ENCODE measurements around the gene CCDC40. TPM values are rescaled to one million over a fixed set of nuclear protein-coding genes. Genes with fewer than 3 reads are reported as not detected.

The CCDC40 gene
- total and polyA plus RNA-seq, 2 experiments from 2014 or later, result 2.4 to 3.0 TPM

DNA sequence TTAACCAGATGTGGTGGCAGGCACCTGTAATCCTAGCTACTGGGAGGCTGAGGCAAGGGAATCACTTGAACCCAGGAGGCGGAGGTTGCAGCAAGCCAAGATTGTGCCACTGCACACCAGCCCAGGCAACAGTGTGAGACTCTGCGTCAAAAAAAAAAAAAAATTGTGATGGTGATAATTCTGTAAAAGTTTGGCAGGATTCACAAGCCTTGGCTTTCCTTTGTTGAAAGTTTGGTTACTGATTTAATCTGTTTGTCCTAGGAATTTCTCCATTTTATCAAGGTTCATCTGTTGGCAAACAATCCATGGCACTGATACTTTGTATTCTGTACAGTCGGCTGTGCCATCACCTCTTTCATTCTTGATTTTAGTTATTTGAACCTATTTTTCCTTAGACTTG, 94.5 kb downstream of the CCDC40 start:
- no peak overlapping the region for H3K9ac ChIP-seq
- H3K36me3 ChIP-seq (ENCODE audit: low read depth), result peaks cover 26% of the 10 kb centered on the region
- H3K27ac ChIP-seq, result no peak overlapping the region
- H3K4me1 ChIP-seq (ENCODE audit: insufficient read depth), result peaks cover 6% of the 10 kb centered on the region
- no peak overlapping the region for H2AFZ ChIP-seq
- no peaks in the 10 kb centered on the region for H3K27me3 ChIP-seq (replicated peaks; ENCODE audit: insufficient read depth)
- no peaks in the 10 kb centered on the region for H3K79me2 ChIP-seq (ENCODE audit: insufficient read depth)
- in situ Hi-C loops (cut with MboI), result no loop called here
- no peak for TF ChIP-seq EZH2phosphoT487 (IDR thresholded peaks at IDR 0.05; ENCODE audit: insufficient read depth, low read depth)
- no peak for TF ChIP-seq EZH2 (IDR thresholded peaks at IDR 0.05; ENCODE audit: insufficient read depth, poor library complexity, severe bottlenecking)
- no peaks in the 10 kb centered on the region for H4K20me1 ChIP-seq (ENCODE audit: insufficient read depth)
- peaks cover 53% of the 10 kb centered on the region for H3F3A ChIP-seq (ENCODE audit: insufficient read depth)
- WGBS, 2 experiments (ENCODE audit: low coverage in 1 of 2, low lambda C conversion rate in 2 of 2, missing lambda C conversion rate in 2 of 2), result 72 to 79% methylated on average over 3 of the region's 3 CpGs
- no peak overlapping the region for H3K4me3 ChIP-seq
- no peak for DNase-seq
- no peak overlapping the region for H3K4me2 ChIP-seq (ENCODE audit: unreplicated experiment)
- no peaks in the 10 kb centered on the region for H3K9me3 ChIP-seq (ENCODE audit: low read depth)
- H3K9me2 ChIP-seq (ENCODE audit: insufficient read depth), result no peaks in the 10 kb centered on the region

DNA sequence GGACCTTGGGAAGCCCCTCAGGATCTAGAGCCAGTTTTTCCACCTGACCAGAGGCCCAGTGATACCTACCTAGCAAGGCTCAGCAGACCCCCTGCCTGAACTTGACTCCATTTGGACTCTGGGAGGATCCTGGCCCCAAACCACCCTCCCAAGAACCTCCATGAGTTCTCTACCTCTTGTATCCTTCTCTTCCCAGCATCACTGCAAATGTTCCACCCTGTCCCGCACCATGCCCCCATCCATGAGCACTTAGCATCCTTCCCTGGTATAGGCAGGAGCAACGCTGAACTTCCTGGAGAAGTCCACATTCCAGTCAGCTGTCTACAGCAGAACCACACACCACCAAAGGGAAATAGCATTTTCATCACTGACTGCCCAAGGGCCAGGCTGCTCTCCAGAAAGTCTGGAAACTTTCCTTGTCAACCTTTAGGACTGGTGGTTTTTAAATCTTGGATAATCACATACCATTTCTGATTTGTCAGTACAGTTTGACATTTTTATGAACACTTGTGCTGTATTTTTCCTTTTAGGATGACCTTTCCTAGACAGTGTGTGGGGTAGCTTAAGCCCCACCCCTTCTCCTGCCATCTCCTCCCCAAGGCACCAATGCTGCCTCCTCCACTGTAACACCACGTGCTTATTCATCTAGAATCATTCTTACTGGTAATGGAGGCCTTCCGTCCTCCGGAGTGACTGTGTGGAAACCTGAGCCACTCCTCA, 96.6 kb downstream of the CCDC40 start:
- Histone ChIP-seq H3K9ac (no peak overlapping the region), H3K4me1 (ENCODE audit: insufficient read depth) (no peaks in the 10 kb centered on the region), H3K27ac (no peak overlapping the region), H3F3A (ENCODE audit: insufficient read depth) (peaks cover 47% of the 10 kb centered on the region), H2AFZ (no peak overlapping the region), H4K20me1 (ENCODE audit: insufficient read depth) (no peaks in the 10 kb centered on the region), H3K27me3 (replicated peaks; ENCODE audit: insufficient read depth) (no peaks in the 10 kb centered on the region), H3K9me2 (ENCODE audit: insufficient read depth) (no peaks in the 10 kb centered on the region), H3K4me3 (no peak overlapping the region), H3K9me3 (ENCODE audit: low read depth) (no peaks in the 10 kb centered on the region), H3K36me3 (ENCODE audit: low read depth) (peaks cover 47% of the 10 kb centered on the region), H3K79me2 (ENCODE audit: insufficient read depth) (no peaks in the 10 kb centered on the region), H3K4me2 (ENCODE audit: unreplicated experiment) (no peak overlapping the region)
- in situ Hi-C loops (cut with MboI), result no loop called here
- no peak for DNase-seq
- 81 to 86% methylated on average over 5 of the region's 5 CpGs for WGBS, 2 experiments (ENCODE audit: low coverage in 1 of 2, low lambda C conversion rate in 2 of 2, missing lambda C conversion rate in 2 of 2)
- TF ChIP-seq EZH2 (IDR thresholded peaks at IDR 0.05; ENCODE audit: insufficient read depth, poor library complexity, severe bottlenecking) (no peak), EZH2phosphoT487 (IDR thresholded peaks at IDR 0.05; ENCODE audit: insufficient read depth, low read depth) (no peak)

DNA sequence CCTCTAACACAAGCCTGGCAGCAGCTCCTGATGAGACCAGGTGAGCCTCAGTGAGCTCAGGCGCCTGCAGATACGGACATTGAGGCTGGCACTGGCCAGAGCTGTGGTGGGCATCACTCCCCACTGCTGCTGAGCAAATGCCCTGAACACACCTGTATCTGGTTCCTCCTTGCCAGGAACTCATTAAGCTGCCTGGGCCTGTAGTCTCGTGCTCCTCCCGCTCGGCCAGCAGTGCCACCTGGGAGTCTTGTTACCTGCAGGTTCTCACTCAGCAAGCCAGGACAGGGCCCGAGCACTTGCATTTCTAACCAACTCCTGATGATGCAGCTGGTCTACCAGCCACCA, 97.2 kb downstream of the CCDC40 start:
- Histone ChIP-seq H3K36me3 (ENCODE audit: low read depth) (peaks cover 52% of the 10 kb centered on the region), H3K4me3 (no peak overlapping the region), H3K4me1 (ENCODE audit: insufficient read depth) (no peaks in the 10 kb centered on the region), H3K9ac (no peak overlapping the region), H3K9me2 (ENCODE audit: insufficient read depth) (no peaks in the 10 kb centered on the region), H3K27me3 (replicated peaks; ENCODE audit: insufficient read depth) (no peaks in the 10 kb centered on the region), H3K9me3 (ENCODE audit: low read depth) (no peaks in the 10 kb centered on the region), H3K4me2 (ENCODE audit: unreplicated experiment) (no peak overlapping the region), H2AFZ (no peak overlapping the region), H3K79me2 (ENCODE audit: insufficient read depth) (no peaks in the 10 kb centered on the region), H3K27ac (no peak overlapping the region), H4K20me1 (ENCODE audit: insufficient read depth) (no peaks in the 10 kb centered on the region), H3F3A (ENCODE audit: insufficient read depth) (peaks cover 47% of the 10 kb centered on the region)
- WGBS, 2 experiments (ENCODE audit: low coverage in 1 of 2, low lambda C conversion rate in 2 of 2, missing lambda C conversion rate in 2 of 2), result 92 to 93% methylated on average over 6 of the region's 6 CpGs
- no peak for DNase-seq
- in situ Hi-C loops (cut with MboI), result no loop called here
- TF ChIP-seq EZH2phosphoT487 (IDR thresholded peaks at IDR 0.05; ENCODE audit: insufficient read depth, low read depth) (no peak), EZH2 (IDR thresholded peaks at IDR 0.05; ENCODE audit: insufficient read depth, poor library complexity, severe bottlenecking) (no peak)

DNA sequence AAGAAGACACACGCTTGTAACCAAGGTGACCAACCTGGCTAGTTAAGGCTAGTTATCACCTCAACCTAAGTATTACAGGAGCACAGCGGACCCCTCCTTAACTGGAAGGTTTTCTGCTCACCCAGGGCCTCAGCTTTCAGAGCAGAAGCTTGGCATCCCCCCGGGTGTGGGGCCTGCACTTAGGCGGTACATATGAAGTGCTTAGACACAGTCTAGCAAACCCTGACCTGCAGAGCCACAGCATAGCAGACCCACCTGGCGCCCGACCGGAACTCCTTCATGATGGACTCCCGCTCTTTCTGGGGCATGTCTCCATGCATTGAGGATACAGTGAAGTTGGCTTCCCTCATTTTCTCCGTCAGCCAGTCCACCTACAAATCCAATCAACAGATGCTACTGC, 100.7 kb downstream of the CCDC40 start:
- Histone ChIP-seq H2AFZ (no peak overlapping the region), H4K20me1 (ENCODE audit: insufficient read depth) (no peaks in the 10 kb centered on the region), H3K9me2 (ENCODE audit: insufficient read depth) (no peaks in the 10 kb centered on the region), H3K36me3 (ENCODE audit: low read depth) (peaks cover 87% of the 10 kb centered on the region), H3K4me2 (ENCODE audit: unreplicated experiment) (no peak overlapping the region), H3K27me3 (replicated peaks; ENCODE audit: insufficient read depth) (no peaks in the 10 kb centered on the region), H3F3A (ENCODE audit: insufficient read depth) (peaks cover 21% of the 10 kb centered on the region), H3K4me1 (ENCODE audit: insufficient read depth) (no peaks in the 10 kb centered on the region), H3K4me3 (no peak overlapping the region), H3K9me3 (ENCODE audit: low read depth) (no peaks in the 10 kb centered on the region), H3K27ac (no peak overlapping the region), H3K9ac (no peak overlapping the region), H3K79me2 (ENCODE audit: insufficient read depth) (peaks cover 18% of the 10 kb centered on the region)
- DNase-seq, result no peak
- TF ChIP-seq EZH2phosphoT487 (IDR thresholded peaks at IDR 0.05; ENCODE audit: insufficient read depth, low read depth) (no peak), EZH2 (IDR thresholded peaks at IDR 0.05; ENCODE audit: insufficient read depth, poor library complexity, severe bottlenecking) (no peak)
- in situ Hi-C loops (cut with MboI), result no loop called here
- 96 to 97% methylated on average over 9 of the region's 9 CpGs for WGBS, 2 experiments (ENCODE audit: low coverage in 1 of 2, low lambda C conversion rate in 2 of 2, missing lambda C conversion rate in 2 of 2)

Data from GM23248 (cell line).